ENCODE measurements around the gene TLL1.

DNA sequence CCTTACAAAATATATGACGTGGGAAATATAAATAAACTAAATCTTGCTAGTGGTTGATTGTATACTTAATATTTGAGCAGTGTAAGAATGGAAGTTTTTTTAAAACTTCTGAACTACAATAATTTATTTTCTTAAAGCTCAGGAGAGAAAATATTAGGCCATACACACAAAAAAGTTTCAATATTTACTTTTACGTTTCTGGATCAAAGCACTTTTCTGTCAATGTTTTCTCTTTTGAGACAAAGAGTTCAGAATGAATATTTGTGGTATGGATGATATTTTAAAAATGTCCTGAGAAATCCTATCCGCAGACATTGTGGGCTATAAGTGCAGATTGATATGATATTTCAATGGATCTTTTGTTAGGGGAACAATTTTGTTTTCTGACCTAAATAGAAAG lies 109.9 kb downstream of the TLL1 start:
- TF ChIP-seq, protein P1, sequence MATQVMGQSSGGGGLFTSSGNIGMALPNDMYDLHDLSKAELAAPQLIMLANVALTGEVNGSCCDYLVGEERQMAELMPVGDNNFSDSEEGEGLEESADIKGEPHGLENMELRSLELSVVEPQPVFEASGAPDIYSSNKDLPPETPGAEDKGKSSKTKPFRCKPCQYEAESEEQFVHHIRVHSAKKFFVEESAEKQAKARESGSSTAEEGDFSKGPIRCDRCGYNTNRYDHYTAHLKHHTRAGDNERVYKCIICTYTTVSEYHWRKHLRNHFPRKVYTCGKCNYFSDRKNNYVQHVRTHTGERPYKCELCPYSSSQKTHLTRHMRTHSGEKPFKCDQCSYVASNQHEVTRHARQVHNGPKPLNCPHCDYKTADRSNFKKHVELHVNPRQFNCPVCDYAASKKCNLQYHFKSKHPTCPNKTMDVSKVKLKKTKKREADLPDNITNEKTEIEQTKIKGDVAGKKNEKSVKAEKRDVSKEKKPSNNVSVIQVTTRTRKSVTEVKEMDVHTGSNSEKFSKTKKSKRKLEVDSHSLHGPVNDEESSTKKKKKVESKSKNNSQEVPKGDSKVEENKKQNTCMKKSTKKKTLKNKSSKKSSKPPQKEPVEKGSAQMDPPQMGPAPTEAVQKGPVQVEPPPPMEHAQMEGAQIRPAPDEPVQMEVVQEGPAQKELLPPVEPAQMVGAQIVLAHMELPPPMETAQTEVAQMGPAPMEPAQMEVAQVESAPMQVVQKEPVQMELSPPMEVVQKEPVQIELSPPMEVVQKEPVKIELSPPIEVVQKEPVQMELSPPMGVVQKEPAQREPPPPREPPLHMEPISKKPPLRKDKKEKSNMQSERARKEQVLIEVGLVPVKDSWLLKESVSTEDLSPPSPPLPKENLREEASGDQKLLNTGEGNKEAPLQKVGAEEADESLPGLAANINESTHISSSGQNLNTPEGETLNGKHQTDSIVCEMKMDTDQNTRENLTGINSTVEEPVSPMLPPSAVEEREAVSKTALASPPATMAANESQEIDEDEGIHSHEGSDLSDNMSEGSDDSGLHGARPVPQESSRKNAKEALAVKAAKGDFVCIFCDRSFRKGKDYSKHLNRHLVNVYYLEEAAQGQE (IDR thresholded peaks at IDR 0.05) = no peak
- TF ChIP-seq GABPA (IDR thresholded peaks at IDR 0.05 in 1 of 2, conservative IDR thresholded peaks at IDR 0.05 in 1 of 2) (no peak), FOXA1 (IDR thresholded peaks at IDR 0.05) (no peak), TAF1 (conservative IDR thresholded peaks at IDR 0.05) (no peak), JUND (IDR thresholded peaks at IDR 0.05) (no peak), HNF4G (IDR thresholded peaks at IDR 0.05) (no peak), RAD21 (IDR thresholded peaks at IDR 0.05) (no peak), RXRA (IDR thresholded peaks at IDR 0.05) (no peak), SP1 (IDR thresholded peaks at IDR 0.05) (no peak)
- TF ChIP-seq, protein P2, sequence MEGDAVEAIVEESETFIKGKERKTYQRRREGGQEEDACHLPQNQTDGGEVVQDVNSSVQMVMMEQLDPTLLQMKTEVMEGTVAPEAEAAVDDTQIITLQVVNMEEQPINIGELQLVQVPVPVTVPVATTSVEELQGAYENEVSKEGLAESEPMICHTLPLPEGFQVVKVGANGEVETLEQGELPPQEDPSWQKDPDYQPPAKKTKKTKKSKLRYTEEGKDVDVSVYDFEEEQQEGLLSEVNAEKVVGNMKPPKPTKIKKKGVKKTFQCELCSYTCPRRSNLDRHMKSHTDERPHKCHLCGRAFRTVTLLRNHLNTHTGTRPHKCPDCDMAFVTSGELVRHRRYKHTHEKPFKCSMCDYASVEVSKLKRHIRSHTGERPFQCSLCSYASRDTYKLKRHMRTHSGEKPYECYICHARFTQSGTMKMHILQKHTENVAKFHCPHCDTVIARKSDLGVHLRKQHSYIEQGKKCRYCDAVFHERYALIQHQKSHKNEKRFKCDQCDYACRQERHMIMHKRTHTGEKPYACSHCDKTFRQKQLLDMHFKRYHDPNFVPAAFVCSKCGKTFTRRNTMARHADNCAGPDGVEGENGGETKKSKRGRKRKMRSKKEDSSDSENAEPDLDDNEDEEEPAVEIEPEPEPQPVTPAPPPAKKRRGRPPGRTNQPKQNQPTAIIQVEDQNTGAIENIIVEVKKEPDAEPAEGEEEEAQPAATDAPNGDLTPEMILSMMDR (IDR thresholded peaks at IDR 0.05; ENCODE audit: low read depth, low read length, missing input control) = no peak
- TF ChIP-seq, protein P3, sequence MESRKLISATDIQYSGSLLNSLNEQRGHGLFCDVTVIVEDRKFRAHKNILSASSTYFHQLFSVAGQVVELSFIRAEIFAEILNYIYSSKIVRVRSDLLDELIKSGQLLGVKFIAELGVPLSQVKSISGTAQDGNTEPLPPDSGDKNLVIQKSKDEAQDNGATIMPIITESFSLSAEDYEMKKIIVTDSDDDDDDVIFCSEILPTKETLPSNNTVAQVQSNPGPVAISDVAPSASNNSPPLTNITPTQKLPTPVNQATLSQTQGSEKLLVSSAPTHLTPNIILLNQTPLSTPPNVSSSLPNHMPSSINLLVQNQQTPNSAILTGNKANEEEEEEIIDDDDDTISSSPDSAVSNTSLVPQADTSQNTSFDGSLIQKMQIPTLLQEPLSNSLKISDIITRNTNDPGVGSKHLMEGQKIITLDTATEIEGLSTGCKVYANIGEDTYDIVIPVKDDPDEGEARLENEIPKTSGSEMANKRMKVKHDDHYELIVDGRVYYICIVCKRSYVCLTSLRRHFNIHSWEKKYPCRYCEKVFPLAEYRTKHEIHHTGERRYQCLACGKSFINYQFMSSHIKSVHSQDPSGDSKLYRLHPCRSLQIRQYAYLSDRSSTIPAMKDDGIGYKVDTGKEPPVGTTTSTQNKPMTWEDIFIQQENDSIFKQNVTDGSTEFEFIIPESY (IDR thresholded peaks at IDR 0.05) = no peak
- TF ChIP-seq, protein P4, sequence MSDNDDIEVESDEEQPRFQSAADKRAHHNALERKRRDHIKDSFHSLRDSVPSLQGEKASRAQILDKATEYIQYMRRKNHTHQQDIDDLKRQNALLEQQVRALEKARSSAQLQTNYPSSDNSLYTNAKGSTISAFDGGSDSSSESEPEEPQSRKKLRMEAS (IDR thresholded peaks at IDR 0.05) = no peak
